SIG-M5 treated with dmso at 0.1 percent for 504 hours (cell line): Measurements from ENCODE around the gene ICAM2.

Source experiments
- DNase-seq: peaks from one replicate; lab custom pipeline; 2025; ENCODE audit not compliant: unreplicated experiment; lab: John Stamatoyannopoulos, UW

Gene ICAM2

GRCh38 chr17:64020056-64020766 lies at the start of gene ICAM2:
TSS of gene ICAM2 (minus strand) at chr17:64020633. CDS start at chr17:64006691, 13,942 bp downstream.
- DNase-seq = peak; percentile 65

GRCh38 chr17:64070213-64070612 lies 49.8 kb upstream of the ICAM2 start:
- DNase-seq = no peak

GRCh38 chr17:64069143-64069542 lies 48.7 kb upstream of the ICAM2 start:
- DNase-seq = no peak

GRCh38 chr17:64067657-64068056 lies 47.2 kb upstream of the ICAM2 start:
- peak; percentile 34 for DNase-seq

- no peak for DNase-seq
Observed at GRCh38 chr17:64066716-64067115, 46.3 kb upstream of the ICAM2 start.

- no peak for DNase-seq
Observed at GRCh38 chr17:64065161-64065560, 44.7 kb upstream of the ICAM2 start.

- no peak for DNase-seq
Observed at GRCh38 chr17:64064331-64064730, 43.9 kb upstream of the ICAM2 start.

GRCh38 chr17:64063766-64064224 lies 43.4 kb upstream of the ICAM2 start:
- DNase-seq = no peak

- DNase-seq = no peak
Observed at GRCh38 chr17:64063088-64063487, 42.7 kb upstream of the ICAM2 start.

- no peak for DNase-seq
Observed at GRCh38 chr17:64061178-64061898, 40.9 kb upstream of the ICAM2 start.

- DNase-seq = no peak
Observed at GRCh38 chr17:64060331-64060730, 39.9 kb upstream of the ICAM2 start.

GRCh38 chr17:64059756-64060155 lies 39.3 kb upstream of the ICAM2 start:
- DNase-seq = no peak

- DNase-seq = no peak
Observed at GRCh38 chr17:64058621-64059020, 38.2 kb upstream of the ICAM2 start.

GRCh38 chr17:64057701-64058263 lies 37.3 kb upstream of the ICAM2 start:
- no peak for DNase-seq

GRCh38 chr17:64056269-64057005 lies 36.0 kb upstream of the ICAM2 start:
- peak; percentile 11 for DNase-seq

- no peak for DNase-seq
Observed at GRCh38 chr17:64055183-64056142, 35.0 kb upstream of the ICAM2 start.

- no peak for DNase-seq
Observed at GRCh38 chr17:64054304-64054703, 33.9 kb upstream of the ICAM2 start.

- DNase-seq = no peak
Observed at GRCh38 chr17:64053101-64053500, 32.7 kb upstream of the ICAM2 start.

- DNase-seq = no peak
Observed at GRCh38 chr17:64051153-64051552, 30.7 kb upstream of the ICAM2 start.

- no peak for DNase-seq
Observed at GRCh38 chr17:64048805-64049204, 28.4 kb upstream of the ICAM2 start.
